ENCODE results near the gene PCDH15.

GRCh38 chr10:54314430-54314829 lies 486.6 kb downstream of the PCDH15 start:
- TF ChIP-seq, protein P1, sequence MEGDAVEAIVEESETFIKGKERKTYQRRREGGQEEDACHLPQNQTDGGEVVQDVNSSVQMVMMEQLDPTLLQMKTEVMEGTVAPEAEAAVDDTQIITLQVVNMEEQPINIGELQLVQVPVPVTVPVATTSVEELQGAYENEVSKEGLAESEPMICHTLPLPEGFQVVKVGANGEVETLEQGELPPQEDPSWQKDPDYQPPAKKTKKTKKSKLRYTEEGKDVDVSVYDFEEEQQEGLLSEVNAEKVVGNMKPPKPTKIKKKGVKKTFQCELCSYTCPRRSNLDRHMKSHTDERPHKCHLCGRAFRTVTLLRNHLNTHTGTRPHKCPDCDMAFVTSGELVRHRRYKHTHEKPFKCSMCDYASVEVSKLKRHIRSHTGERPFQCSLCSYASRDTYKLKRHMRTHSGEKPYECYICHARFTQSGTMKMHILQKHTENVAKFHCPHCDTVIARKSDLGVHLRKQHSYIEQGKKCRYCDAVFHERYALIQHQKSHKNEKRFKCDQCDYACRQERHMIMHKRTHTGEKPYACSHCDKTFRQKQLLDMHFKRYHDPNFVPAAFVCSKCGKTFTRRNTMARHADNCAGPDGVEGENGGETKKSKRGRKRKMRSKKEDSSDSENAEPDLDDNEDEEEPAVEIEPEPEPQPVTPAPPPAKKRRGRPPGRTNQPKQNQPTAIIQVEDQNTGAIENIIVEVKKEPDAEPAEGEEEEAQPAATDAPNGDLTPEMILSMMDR (IDR thresholded peaks at IDR 0.05; ENCODE audit: insufficient read depth, low read depth, low read length) = no peak
- TF ChIP-seq EZH2 (IDR thresholded peaks at IDR 0.05; ENCODE audit: insufficient read depth, low read length) = no peak
